ENCODE results near the gene LRRC8C.

The LRRC8C gene

DNA sequence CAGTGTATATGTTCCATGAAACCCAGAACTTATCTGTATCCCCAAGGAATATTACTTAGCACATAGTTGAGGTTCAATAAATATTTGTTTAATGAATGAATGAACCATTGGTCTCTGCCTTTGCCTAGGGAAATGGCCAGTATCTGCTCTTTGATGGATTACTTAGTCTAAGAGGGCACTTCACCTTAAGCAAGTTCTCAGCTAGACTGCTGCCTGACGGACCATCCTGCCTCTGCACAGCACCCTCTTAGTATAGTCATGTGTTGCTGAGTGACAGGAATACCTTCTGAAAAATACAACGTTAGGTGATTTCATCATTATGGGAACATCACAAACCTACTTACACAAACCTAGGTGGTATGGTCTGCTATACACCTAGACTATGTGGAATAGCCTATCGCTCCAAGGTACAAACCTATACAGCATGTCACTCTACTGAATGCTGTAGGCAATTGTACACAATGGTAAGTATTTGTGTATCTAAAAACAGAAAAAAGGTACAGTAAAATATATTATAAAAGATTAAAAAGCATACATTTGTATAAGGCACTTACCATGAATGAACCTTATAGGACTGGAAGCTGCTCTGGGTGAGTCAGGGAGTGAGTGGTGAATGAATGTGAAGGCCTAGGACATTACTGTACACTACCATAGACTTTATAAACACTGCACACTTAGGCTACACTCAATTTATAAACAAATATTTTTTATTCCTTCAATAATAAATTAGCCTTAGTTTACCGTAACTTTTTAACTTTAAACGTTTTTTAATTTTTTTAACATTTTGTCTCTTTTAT, 104.2 kb downstream of the LRRC8C start:
- no peak for DNase-seq

DNA sequence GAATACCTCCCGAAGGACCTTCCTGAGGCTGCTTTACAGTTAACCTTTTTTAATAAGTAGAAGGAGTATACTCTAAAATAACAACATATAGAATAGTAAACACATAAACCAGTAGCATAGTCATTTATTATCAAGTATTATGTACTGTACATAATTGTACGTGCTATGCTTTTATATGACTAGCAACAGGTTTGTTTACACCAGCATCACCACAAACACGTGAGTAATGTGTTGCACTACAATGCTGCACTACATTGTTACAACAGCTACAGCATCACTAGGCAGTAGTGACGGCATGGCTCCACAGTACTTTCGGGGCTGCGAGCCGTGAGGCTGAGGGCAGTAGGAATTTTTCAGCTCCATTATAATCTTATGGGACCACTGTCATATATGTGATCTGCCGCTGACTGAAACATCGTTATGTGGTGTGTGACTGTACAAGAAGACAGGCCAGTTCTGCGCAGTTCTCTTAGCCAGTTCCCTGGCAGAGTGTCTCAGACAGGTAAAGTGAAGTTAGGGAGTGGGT, 105.1 kb downstream of the LRRC8C start:
- no peak for DNase-seq

DNA sequence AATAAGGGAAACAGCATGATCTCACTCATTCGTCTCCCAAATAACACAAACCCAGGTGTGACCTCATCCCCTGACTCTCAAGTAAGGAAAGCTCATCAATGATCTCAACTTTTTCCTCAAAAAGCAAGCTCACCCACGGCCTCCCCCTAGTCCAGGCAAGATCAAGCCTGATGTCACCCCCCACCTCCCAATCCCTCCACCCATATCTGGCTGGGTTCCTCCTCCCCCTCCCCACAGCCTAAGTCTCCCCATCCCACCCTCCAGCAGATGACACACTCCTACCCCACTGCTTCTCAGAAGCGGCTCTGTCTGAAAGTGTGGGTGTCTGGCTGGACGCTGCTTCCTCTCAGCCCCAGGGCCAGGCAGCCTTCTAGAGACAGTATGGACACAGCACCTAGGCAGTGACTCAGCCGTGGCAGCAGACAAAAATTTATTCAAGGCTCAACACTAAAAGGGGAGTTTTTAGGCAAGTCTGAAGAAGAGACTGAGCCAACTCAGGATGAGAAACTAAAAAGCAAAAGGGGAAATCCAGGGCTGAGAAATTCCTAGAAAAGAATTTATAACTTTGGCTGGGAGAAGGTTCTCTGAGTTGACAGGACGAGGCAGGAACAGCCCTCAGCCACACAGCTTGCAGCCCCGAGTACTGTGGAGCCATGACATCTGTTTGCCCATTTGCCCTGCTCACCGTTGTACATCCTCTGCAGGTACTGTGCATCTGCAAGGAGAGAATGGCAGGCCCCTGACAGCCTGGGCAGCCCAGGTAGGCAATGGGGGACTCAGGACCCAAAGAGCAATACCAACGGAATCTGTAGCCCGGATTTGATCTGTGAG, 106.3 kb downstream of the LRRC8C start:
- peak; percentile 61 to 71 for DNase-seq

DNA sequence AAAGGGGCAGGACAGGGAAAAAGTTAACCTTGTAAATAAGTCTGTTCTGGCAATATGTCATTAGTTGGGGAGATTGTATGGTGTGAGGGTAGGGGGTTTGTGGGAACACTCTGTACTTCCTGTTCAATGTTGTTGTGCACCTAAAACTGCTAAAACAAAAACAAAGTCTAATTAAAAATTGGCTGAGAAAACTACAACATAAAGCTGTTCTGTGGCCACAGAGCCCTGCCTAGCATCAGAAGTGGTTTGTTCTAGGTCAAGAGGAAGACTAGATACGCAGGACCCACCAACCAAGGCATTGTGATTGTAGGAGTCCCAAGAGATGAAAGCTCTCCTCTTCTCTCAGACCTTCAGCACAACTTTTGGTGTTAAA, 106.9 kb downstream of the LRRC8C start:
- no peak for DNase-seq

DNA sequence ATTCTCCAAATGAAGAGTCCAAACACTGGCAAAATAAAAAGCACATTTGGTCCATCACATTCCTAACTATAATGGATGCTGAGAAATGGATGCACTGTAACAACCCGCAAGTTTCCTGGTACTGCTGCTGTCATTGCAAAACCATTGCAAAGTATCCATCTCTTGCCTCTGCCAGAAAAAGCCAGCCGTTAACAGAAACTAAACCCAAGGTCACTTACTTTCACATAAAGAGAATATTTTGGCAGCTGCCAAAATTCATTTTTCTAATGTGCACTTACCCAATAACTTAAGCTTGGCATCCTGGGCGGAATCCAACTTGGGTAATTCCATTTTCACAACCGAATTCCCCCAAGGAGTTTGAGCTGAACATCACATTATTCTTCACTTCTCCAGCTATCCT, 110.9 kb downstream of the LRRC8C start:
- no peak for DNase-seq

DNA sequence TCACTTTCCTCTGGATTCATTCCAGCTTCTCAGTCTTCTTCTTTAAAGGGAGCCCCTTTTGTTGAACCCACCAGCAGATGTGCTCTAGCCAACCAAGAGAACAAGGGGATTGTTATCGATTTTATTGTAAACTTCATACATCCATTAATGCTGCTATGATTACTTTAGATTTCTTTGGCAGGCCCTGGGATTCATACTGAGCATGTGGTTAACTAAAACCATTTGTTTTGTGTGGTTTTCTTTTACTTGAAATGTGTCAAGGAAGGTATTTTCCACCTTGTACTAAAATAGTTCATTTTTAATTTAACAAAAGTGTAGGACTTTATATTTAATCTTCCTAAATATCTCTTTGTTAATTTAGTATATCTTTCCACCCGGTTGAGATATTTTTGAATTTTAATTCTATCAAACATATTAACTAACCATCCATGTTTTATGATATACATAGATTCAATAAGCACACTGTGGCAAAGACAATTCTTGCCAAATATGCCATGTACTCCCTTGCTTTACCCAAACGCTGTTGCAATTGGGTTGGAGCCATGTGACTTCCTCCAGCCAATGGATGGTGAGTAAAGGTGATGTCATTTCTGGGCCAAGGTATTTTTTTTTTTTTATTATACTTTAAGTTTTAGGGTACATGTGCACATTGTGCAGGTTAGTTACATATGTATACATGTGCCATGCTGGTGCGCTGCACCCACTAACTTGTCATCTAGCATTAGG, 113.7 kb downstream of the LRRC8C start:
- DNase-seq, result no peak

DNA sequence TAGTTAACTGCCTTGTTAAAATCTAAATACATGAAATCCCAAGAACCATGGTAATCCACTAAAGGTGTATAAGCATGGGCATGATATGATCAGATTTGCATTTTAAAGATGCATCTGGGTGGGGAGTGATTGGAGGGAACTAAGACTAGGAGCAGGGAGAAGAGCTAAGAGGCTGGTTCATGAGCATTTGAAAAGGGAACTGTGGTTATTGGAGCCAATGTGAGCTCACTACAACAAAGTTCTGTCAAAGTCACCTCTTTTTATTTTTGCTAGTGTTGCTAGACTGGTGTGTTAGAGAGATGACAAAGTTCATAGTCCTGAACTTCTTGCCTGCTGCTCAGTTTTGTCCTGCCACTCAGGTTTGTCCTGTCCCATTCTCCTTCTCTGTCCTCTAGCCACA, 120.8 kb downstream of the LRRC8C start:
- DNase-seq, result no peak

DNA sequence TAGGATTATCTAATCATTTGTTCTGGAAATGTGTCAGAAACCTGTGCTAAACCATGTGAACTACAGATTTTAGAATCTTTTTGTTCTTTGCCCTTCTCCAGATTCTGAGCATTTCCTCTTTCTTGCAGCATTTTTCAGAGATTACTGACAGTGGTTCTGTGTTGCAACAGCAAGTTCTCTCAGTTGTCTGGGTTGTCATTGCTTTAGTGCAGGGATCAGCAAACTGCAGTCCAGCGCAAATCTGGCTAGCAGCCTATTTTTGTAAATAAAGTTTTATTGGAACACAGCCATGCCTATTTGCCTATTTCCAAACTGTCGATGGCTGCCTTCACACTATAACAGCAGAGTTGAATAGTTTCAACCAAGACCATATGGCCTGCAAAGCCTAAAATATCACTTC, 121.6 kb downstream of the LRRC8C start:
- DNase-seq, result no peak

DNA sequence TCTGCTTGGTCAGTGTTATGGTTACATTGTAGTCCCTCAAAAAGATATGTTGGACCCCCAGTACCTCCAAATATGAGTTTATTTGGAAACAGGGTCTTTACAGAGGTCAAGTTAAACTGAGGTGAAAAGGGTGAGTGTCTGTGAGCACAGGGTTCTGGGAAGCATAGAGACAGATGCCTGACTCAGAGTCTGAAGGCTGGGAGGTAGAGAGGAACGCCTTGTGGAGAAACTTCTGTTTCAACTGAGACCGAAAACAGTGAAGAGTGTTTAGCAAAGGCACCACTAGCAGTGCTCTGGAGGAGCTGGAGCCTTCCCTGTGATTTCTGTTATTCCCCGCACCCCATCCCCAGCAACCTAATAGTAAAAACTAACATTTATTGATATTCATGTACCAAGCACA, 122.7 kb downstream of the LRRC8C start:
- no peak for DNase-seq

DNA sequence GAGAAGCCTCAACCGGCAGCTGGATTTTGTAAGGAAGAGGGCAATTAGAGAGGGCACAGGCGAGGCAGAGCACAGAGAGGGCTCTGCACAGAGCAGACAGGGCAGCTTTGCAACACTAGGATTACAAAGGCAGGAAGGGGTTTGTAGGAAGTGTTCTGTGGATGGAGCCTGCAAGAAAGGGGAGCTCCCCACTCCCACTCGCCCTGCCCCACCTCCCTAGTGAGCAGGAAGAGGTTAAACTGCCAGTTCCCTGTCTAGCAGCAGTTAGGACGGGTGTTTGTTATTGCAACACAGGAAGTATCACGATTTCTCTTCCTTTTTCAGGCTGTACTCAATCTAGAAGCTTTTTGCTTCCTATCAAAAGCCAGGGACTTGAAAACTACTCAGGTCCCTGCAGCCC, 124.6 kb downstream of the LRRC8C start:
- DNase-seq, result peak; percentile 65 to 75

DNA sequence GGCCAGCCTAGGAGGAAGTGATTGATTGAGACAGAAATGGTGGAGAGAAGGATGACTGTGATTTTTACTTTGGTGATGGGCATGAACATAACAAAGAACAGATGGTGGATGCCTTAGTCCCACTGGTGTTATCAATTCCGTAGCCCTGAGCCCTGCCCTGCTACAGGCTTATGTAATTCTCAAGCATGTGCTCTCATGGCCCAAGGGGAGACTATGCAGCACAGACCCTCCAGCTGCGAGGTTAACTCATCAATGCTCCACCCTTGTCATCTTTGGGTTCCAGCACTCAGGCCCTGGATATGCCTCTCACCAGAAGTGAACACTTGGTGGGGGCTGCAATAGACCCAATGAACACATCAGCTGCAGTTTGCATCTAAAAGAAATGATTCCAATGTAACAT, 125.2 kb downstream of the LRRC8C start:
- no peak for DNase-seq

DNA sequence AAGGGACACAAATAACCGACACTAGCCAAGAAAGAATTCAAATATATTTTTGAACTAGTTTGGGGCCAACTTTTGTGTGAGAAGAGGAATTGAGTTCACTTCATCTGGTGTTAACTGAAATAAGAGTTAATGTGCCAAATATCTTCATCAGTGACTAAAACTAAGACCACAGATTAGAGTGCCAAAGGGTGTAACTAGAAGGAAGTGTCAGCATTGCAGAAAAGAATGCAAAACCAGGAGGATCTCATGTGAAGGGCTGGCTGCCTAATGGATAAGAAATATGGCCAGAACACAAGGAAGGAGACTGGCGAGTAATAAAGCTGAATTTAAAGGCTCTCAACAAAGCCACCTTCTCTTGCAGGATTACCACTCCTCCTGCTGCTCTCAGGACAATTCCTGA, 126.1 kb downstream of the LRRC8C start:
- DNase-seq, result no peak

DNA sequence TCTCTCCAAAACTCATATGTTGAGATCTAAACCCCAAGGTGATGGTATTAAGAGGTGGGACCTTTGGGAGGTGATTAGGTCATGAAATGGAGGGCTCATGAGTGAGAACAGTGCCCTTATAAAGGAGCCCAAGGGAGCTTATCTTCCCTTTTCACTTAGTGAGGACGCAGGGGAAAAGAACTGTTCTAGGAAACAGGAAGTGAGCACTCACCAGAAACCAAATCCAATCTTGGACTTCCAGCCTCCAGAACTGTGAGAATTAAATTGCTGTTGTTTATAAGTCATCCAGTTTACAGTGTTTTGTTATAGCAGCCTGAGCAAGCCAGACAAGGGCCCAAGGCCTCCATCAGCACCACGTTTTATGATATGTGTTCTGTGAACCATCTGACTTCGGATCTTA, 127.6 kb downstream of the LRRC8C start:
- no peak for DNase-seq

DNA sequence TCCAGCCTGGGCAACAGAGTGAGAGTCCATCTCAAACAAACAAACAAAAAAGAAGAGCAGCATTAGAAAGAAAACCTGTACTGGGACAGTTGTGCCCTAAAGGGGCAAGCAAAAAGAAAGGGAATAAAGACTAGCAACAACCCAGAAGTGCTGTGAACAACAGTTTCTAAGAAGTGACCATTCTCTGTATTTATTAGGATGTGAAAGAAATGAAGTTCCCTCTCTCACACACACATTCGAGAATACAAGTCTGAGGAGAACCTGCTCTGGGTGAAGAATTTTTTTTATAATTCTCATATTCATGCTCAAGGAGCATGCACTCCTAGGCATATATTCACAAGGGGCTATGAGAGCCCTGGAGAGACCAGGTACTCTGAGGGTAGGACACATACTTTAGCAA, 128.4 kb downstream of the LRRC8C start:
- no peak for DNase-seq

DNA sequence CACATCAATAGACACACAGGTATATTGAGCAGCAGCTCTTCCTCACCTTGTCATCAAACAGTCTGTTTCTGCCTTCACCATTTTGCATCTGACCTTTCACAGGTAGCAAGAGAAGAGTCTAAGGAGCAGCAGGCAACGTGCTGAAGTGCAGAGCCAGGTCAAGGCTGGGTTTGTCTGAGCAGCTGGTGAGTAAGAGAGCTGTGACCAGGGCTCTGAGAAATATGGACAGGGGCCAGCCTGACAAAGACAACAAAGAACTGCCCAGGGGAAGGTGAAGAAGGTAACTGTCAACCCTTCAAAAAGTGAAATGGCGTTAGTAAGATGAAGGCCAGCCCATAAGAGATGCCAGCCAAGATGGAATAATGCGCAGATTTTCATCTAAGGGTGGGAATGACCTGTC, 129.0 kb downstream of the LRRC8C start:
- no peak for DNase-seq

DNA sequence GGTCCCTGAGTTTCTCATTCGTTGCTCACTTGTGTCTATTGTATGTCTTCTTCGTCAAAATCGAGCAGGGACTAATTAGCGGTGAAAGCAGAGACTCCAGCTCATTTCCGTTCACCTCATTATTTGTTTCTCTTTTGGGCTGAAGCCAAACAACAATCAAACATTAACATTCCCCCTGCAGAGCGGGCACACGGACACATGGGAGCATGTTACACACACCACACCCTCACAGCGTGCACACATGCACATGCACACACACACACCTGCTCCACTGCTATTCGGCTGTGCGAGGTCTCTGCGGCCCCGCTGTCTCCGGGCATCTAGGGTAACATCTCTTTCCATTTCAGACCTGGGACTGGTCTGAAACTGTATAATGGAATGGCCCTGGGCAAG, 129.5 kb downstream of the LRRC8C start:
- DNase-seq, result no peak

DNA sequence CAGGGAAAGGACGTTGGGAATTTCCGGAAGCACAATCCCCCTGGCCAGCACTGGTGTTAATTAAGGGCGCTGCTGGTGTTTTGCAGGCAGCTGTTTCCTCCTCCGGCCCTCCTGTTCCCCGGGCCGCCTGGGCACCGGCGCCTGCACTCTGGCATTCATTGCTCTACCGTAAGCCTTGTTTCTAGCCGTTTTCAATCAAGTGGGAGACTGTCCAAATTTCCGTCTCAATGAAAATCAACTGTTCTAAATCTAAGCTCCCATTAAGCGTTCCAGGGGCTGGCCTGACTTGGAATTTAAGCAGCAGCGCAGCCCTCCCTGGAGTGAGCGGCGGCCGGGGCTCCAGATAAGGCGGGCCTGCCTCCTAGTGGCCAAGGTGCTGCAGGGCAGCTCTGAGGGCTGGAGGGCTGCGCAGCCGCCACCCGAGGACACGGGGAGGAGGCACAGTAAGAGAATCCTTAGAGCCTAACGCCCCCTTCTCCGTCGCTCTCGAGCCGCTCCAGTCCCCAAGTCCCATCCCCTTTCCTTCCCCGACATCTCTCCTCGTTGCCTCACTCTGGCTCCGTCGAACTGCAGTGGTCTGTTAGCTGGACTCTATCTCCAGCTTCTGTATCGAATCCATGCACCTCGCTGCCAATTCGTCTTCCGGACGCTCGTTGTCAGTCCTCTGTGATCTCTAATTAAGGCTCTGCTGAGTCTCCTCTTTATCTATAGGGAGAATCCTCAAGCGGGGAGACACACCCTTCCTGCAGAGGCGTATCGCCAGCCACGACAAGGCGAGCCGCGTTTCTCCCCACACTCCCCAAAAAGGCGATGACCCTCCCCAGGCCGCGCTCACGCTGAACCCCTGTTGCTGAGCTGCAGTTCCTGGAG, 130.1 kb downstream of the LRRC8C start:
- peak; percentile 90 to 92 for DNase-seq

DNA sequence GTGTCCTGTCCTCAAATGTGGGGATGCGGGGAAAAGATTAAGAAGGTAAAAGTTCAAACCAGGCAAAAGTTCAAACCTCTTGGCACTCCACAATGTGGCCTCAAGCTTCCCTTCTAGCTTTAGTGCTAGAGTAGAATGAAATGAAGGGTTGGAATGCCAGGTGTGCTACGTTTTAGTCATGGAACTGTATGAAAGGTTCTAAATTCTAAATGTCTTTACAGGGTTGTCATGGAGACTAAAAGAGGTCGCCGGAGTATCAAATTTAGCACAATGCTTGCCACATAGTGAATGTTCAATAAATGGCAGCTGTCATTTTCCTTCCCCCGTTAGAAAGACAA, 130.7 kb downstream of the LRRC8C start:
- DNase-seq, result no peak

DNA sequence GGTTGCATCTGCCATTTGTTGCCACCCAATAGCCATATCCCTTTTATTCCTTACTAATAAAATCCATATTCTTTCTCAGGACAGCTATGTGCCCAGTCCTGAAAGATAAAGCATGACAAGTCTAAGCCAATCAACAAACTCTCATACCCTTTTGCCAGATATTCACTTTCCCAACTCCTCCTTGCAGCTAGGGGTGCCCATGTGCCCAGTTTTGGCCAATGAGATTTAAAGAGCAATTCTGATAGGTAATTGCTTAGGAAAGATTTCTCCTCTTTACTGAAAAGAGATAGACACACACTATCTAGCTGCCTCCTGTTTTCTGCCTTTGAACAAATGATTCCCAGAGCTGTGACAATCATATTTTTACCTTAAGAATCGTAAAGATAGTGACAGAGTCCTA, 132.9 kb downstream of the LRRC8C start:
- no peak for DNase-seq

DNA sequence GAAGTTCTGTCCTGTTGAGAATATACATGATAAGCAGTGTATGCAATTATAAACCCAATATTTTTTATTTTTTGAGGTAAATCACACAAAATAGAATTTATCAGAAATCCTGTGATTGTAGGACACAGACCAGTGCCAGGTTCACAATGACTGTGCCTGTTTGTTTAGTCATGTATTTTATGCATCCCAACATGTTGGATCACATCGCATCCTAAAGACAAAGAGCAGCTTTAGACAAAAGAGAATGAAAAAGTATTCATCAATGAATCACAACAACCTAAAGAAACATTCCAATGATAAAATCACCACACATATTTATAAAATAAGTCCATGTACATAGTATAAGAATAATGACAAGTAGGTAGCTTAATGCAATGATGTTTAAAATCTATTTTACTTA, 134.7 kb downstream of the LRRC8C start:
- DNase-seq, result no peak
